Left lung (tissue), 10 donors: ENCODE results near the gene GJD2. TPM values are rescaled to one million over a fixed set of nuclear protein-coding genes. Genes with fewer than 3 reads are reported as not detected.

ENCODE experiments used
- ATAC-seq: fragments of 200-7000 bp; cut with Tn5 transposase; one replicate; pipeline ENCODE4 v1.9.1; 2020; ENCODE audit warnings: moderate library complexity
- DNase-seq, 4 donors: peaks; one replicate each; pipeline ENCODE4 v3.0.0-alpha.2; 2013 to 2020
- H3K27ac ChIP-seq, 2 donors: fragments of 200-600 bp; sonication (generic) in 1 of 2; one replicate each; pipeline versions ENCODE4 v1.5.0 to v1.8.0; 2020 to 2021
- H3K27me3 ChIP-seq, 2 donors: fragments of 200-600 bp; sonication (generic) in 1 of 2; one replicate each; pipeline versions ENCODE4 v1.5.0 to v1.8.0; 2020 to 2021
- H3K36me3 ChIP-seq, 2 donors: fragments of 200-600 bp; sonication (generic) in 1 of 2; one replicate each; pipeline versions ENCODE4 v1.5.0 to v1.8.0; 2020 to 2021
- H3K4me1 ChIP-seq, 2 donors: fragments of 200-600 bp; one replicate each; pipeline ENCODE4 v1.8.0; 2021
- H3K4me3 ChIP-seq, 2 donors: fragments of 200-600 bp; sonication (generic) in 1 of 2; one replicate each; pipeline versions ENCODE4 v1.5.0 to v1.8.0; 2020 to 2021; ENCODE audit warnings: mild to moderate bottlenecking in 1 of 2
- H3K9me3 ChIP-seq, 2 donors: fragments of 200-600 bp; sonication (generic) in 1 of 2; one replicate each; pipeline versions ENCODE4 v1.5.0 to v1.8.0; 2020 to 2021
- CTCF ChIP-seq, 2 donors: fragments of 200-600 bp; sonication (generic) in 1 of 2; IDR thresholded peaks; one replicate each; pipeline versions ENCODE4 v1.5.0 to v1.8.0; 2021; ENCODE audit warnings: antibody characterized with exemption in 2 of 2
- intact Hi-C, 2 donors: fragments of 100-400 bp; cut with DNase I; formaldehyde crosslinking; loops; one replicate each; pipeline versions ENCODE4 v1.11.2 to v1.14.2; 2022
- polyA plus RNA-seq, 6 donors: library from polyadenylated mRNA; unstranded; fragments of 120-200 nt; gene quantifications; one replicate each; pipeline ENCODE4 v1.2.1, GENCODE V29; 2013; ENCODE audit not compliant: insufficient read length in 6 of 6
- total RNA-seq, 2 donors: library from RNA; stranded (reverse); fragmentation: NEBNext Ultra II Directional; extraction: Animal tissue kit (Norgen Biotek cat#: 25700); gene quantifications; one replicate each; pipeline ENCODE4 v1.2.1, GENCODE V29; 2021
- donor health status: DM: no; HTN: yes; CAD: no.
- donor health status: DM: no; HTN: no; CAD: no.

The GJD2 gene
- total and polyA plus RNA-seq, 8 donors, result 0.07 to 0.10 TPM; not detected in 6

DNA sequence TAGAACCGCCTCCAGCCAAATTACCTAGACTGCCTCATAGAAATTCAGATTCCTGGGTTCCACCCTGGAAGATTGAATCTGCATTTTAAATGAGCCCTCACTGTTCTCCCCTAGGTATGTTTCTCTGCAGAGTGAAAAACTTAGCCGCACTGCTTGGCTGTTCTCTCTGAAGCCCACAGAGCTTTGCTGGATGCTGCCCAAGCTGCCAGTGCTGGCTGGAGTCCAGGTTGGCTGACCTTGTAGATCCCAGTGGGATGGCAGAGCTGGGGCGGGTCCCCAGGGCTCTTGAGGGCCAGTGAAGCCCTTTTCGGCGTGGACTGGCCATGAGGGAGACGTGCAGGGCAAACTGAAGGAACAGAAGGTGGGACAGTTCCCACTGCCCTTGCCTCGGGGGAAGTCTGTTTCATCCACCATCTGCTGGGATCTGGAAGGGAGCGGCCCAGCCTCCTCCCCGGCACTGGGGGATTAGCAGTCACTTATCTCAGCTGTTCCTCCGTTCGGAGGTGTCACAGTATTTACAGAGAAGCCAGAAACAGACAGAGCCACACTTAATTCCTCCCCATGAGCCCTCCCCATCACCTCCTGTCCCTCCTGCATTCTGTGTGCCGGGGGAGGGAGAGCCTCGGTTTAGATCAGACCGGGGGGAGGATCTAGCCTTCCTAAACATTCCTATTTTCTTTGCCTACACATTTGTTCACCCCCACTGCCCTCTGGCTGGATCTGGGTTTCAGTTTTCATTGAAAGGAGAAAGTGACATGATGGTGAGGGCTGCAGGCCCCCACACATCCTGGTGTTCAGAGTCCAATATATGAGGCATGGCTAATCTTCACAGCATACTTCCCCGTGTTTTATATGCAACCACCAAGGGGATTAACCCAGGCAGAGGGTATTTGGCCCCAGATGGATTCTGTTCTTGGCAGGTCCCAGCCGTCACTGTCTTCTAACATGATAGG lies 44.6 kb upstream of the GJD2 start:
- ATAC-seq (no peak), DNase-seq (peak in 2 of 4 donors; percentile 57 to 71)
- Histone ChIP-seq H3K27ac (no peak overlapping the region), H3K4me3 (no peak overlapping the region), H3K36me3 (no peaks in the 10 kb centered on the region), H3K27me3 (peaks cover 18 to 64% of the 10 kb centered on the region in 2 donors), H3K9me3 (no peaks in the 10 kb centered on the region), H3K4me1 (peaks cover 0 to 5% of the 10 kb centered on the region in 2 donors)
- intact Hi-C loops, result no loop called here
- TF ChIP-seq CTCF (IDR thresholded peaks at IDR 0.05), result no peak

DNA sequence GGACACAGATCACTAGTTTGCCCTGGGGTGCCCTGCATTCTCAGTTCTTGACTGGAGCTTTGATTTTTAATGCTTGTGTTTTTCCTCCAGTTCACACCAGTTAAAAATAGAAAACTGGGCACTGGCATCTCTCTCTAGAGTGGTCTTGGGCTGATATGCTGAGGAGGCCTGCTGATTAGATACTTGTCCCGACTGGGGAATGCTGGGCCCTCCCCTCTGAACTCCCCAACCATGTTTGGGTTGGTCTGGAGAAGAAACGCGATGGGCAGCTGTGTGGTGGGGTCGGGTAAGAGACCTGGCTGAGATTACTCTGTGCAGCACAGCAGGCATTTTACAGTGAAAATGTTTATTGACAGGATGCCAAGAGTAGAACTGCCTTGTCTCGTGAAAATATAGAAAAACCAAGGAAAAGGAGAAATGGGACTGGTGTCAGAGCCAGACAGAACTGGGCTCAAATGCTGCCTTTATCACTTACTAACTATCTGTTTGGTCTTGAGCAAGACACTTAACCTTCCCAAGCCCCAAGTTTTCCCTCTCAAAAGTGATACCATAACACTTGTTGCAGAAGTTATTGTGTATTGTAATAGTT lies 42.1 kb upstream of the GJD2 start:
- Histone ChIP-seq H3K4me1 (peaks cover 0 to 5% of the 10 kb centered on the region in 2 donors), H3K27me3 (peaks cover 29 to 89% of the 10 kb centered on the region in 2 donors), H3K36me3 (no peaks in the 10 kb centered on the region), H3K9me3 (no peaks in the 10 kb centered on the region), H3K4me3 (no peak overlapping the region), H3K27ac (no peak overlapping the region)
- intact Hi-C loops, result no loop called here
- no peak for TF ChIP-seq CTCF (IDR thresholded peaks at IDR 0.05)
- ATAC-seq (no peak), DNase-seq (peak in 1 of 4 donors; percentile 28)

DNA sequence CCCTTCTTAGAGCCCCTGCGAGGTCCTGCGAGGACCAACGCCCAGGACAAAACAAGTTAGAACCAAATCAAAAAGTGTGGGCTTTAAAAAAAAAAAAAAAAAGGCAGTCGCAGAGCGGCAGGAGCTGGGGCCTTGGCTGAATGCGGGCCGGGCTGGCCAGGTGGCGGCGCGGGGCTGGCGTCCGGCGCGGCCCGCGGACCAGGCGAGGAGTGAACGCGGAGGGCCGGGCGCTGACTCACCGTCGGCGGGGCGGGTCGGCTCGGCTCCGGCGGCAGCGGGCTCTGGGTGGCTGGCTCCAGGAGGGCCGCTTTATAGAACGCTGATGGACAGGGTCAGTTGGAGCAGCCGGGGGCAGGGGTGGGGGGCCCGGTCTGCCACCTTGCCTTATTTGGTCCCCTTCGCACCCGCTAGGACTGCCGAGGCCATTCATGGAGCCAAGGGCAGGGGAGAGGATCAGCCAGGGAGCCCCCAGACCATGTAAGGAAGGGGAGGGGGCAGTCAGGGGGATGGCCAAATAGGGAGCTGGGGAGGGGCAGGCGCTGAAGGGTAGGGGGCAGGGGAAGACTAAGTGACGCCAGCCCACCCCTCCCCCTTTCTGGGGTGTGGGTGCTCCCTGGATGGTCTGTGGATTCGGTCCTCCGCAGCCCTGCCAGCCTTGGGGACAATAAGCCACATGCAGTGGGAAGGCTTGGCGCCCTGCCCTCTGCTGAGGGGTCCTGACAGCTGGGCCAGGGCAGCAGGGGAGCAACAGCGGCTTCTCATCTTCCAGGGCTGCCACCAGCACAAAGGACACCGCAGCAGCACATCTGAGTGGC lies 40.7 kb upstream of the GJD2 start, which contains the start of gene ACTC1:
Gene ACTC1 (minus strand): TSS at position 283 of the 815 bp plus-strand sequence. CDS start 741 bp downstream, outside the sequence.
- Histone ChIP-seq H3K4me3 (no peak within 1 kb of the TSS), H3K27ac (no peak within 1 kb of the TSS), H3K9me3 (no peaks in the 10 kb centered on the region), H3K36me3 (no peaks in the 10 kb centered on the region), H3K27me3 (peaks cover 29 to 87% of the 10 kb centered on the region in 2 donors), H3K4me1 (peaks cover 0 to 5% of the 10 kb centered on the region in 2 donors)
- ATAC-seq, result peak; percentile 94
- intact Hi-C loops, result no loop called here
- DNase-seq, result peak in 2 of 4 donors; percentile 32 to 86
- no peak for TF ChIP-seq CTCF (IDR thresholded peaks at IDR 0.05)

- ATAC-seq (no peak), DNase-seq (no peak)
- peaks cover 0 to 5% of the 10 kb centered on the region in 2 donors for H3K4me1 ChIP-seq
- no peak overlapping the region for H3K4me3 ChIP-seq
- TF ChIP-seq CTCF (IDR thresholded peaks at IDR 0.05), result no peak
- H3K27ac ChIP-seq, result no peak overlapping the region
- no peaks in the 10 kb centered on the region for H3K9me3 ChIP-seq
- no peaks in the 10 kb centered on the region for H3K36me3 ChIP-seq
- intact Hi-C loops, result no loop called here
- peaks cover 29 to 87% of the 10 kb centered on the region in 2 donors for H3K27me3 ChIP-seq
Observed at GRCh38 chr15:34794590-34795206, 39.9 kb upstream of the GJD2 start.
